GM18502 (cell line): ENCODE results near the gene CNIH4.
"Not testable (repeated sequence)": the region's sequence is repeated elsewhere in the genome, so short reads cannot be mapped to it uniquely, and the experiment has no call there.

Experiments used
- ATAC-seq: cut with Tn5 transposase; IDR thresholded peaks from one replicate; pipeline ENCODE4 v1.9.1; 2021; ENCODE audit warnings: mild to moderate bottlenecking; ENCODE audit not compliant: unreplicated experiment, poor library complexity

The CNIH4 gene

DNA sequence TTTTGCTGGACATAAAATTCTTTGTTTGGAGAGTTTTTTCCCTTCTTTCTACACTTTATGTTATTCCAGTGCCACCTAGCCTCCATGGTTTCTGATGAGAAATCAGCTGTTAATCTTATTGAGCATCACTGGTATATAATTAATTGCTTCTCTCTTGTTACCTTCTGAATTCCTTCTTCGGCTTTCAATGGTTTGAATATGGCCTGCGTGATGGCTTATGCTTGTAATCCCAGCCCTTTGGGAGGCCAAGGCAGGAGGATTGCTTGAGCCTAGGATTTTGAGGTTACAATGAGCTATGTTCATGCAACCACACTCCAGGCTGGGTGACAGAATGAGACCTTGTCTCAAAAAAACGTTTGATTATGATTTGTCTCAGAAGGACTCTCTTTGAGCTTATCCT lies 13.0 kb upstream of the CNIH4 start:
- no peak for ATAC-seq

DNA sequence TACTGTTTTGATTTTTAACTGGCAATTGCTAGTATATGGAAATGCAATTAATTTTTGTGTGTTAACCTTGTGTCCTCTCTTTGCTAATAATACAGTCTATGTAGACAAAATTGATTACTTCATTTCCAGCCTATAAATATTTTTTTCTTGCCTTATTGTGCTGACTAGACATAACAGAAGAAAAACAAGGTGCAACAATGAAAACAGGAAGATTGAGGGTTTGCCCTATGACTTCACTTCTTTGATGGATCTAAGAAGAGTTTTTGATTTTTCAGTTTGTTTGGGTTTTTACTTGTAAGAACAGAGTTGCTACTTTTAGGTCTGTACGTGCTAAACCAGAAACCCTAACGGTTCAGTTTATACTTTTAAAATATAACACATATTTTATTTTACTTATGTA lies 8.5 kb upstream of the CNIH4 start:
- ATAC-seq, result no peak

DNA sequence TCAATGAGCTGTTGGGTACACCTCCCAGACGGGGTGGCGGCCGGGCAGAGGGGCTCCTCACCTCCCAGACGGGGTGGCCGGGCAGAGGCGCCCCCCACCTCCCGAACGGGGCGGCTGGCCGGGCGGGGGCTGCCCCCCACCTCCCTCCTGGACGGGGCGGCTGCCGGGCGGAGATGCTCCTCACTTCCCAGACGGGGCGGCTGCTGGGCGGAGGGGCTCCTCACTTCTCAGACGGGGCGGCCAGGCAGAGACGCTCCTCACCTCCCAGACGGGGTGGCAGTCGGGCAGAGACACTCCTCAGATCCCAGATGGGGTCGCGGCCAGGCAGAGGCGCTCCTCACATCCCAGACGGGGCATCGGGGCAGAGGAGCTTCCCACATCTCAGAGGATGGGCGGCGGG lies 7.0 kb upstream of the CNIH4 start:
- ATAC-seq, result not testable (repeated sequence)

DNA sequence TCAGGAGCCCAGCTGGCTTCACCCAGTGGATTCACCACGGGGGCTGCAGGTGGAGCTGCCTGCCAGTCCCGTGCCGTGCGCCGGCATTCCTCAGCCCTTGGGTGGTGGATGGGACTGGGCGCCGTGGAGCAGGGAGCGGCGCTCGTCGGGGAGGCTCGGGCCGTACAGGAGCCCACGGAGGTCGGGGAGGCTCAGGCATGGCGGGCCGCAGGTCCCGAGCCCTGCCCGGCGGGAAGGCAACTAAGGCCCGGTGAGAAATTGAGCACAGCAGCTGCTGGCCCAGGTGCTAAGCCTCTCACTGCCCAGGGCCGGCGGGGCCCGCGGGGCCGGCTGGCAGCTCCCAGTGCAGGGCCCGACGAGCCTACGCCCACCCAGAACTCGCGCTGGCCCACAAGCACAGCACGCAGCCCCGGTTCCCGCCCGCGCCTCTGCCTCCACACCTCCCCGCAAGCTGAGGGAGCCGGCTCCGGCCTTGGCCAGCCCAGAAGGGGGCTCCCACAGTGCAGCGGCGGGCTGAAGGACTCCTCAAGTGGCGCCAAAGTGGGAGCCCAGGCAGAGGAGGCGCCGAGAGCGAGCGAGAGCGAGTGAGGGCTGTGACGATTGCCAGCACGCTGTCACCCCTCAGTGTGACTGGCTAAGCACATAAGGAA lies 4.1 kb upstream of the CNIH4 start:
- not testable (repeated sequence) for ATAC-seq

DNA sequence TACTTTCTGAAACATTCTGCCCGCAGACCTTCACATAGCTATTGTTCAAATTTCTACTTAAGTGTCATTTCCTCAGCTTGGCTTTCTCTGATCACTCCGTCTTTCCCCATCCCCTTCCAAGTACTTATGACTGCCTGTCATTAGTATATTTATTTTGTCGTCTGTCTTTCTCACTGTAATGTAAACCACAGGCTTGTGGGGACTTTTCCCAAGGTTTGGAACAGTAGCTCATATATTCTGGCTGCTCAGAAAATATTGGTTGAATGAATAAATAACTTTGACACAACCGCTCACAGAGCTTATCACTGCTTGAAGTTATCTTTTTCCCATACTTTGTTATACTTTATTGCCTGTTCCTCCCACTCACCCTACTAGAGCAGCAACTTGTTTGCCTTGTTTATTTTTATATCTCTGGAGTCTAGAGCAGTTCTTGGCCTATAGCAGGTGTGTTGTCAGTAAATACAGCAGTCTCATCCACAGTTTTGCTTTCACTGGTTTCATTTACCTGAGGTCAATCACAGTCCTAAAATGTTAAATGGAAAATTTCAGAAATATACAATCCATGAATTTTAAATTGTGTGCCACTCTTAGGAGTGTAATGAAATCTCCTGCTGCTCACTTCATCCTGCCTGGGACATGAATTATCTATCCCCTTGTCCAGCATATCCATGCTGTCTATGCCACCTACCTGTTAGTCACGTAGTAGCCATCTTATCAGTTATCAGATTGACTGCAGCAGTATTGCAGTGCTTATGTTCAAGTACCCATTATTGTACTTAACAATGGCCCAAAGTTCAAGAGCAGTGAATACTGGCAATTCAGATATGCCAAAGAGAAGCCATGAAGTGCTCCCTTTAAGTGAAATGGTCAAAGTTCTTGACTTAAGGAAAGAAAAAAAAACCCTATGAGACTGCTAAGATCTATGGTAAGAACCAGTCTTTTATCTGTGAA lies 2.4 kb upstream of the CNIH4 start:
- ATAC-seq, result no peak

DNA sequence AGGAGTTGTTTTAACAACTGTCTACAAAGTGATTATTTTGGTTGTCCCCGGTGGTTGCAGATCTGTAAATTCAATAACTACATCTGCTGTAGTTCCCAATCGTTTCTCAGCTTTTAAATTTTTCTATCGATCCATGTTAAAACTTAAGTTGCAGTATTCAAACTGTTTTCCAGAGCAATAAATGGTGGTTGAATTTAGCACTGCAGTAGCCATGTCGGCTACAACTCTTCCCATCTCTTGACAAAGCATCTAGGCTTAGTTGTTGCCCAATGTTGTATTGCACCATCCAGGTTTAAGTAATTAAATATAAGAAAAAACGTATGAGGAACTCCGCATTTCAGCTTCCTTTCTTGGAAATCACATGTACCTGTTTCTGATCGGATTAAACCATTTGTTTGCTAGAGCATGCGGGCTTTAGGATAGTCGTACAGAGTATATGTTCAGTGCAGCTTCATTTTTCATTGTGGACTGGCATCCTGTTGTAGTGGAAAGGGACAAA lies 996 bp downstream of the CNIH4 start:
- ATAC-seq, result no peak

DNA sequence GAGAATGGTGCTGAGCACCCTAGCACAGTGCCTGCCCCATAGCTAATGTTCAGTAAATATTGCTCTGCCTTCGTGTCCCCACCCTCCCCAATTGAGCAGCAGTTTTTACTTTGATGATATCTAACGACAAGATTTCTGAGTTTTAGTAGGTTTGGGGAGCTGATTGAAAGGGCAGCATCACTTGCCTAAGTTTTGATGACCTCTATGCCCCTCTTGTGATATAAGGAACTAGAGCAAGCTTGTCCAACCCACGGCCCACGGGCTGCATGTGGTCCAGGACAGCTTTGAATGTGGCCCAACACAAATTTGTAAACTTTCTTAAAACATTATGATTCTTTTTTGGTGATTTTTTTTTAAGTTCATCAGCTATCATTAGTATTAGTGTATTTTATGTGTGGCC lies 1.6 kb downstream of the CNIH4 start:
- no peak for ATAC-seq

DNA sequence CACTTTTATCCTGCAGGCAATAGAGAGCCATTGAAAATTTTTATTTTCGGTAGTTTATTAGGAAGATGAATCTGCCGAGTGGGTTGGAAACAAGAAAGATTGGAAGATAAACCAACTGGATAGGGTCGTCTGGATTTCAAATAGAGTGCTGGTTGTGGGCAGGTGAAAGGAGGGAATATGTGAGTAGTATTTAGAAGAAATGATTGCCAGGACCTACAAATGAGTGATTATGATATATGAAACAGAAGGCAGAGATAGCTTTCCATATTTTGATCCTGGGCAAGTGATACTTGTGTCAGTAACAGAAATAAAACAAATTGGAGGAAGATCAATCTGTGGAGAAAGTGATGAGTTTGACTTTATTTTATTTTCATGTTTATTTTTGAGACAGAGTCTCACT lies 2.5 kb downstream of the CNIH4 start:
- ATAC-seq, result no peak

DNA sequence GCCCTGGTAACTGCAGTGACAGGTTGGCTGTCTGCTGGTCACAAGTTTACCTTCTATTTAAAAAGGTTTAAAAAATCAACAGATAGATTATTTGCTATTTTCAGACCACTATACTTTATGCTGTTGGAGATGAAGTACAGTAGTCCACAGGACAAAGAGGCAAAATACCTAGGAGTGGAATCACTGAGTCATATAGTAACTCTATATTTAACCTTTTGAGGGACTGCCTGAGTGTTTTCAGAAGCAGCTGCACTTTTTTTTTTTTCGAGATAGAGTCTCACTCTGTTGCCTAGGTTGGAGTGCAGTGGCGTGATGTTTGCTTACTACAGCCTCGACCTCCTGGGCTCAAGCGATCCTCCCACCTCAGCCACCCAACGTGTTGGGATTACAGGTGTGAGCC lies 11.7 kb downstream of the CNIH4 start:
- ATAC-seq, result peak; percentile 86

DNA sequence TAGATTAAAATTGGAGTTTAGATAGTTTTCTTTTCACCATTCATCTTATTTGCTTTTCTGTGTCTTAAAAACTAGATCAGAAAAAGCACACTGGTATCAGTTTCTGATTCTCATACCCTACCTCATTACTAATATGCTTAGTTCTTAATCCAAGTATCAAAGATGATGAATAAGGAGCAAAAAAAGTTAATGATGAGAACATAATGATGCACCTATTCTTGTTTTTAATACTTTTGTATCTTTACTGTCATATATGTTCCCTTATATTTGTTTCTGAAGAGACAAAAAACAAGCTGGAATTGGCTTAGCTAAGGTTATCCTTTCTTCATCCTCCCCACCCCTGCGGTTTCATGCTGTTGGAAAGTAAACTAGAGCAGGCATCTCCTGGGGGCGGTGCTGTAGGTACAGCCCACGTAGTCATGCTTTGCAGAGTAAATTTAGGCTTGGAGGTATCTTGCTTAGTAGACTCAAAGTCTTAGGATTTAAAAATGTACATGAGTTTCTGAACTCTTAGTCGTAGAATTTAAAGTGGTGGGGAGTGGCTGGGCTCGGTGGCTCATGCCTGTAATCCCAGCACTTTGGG lies 16.4 kb downstream of the CNIH4 start:
- no peak for ATAC-seq

DNA sequence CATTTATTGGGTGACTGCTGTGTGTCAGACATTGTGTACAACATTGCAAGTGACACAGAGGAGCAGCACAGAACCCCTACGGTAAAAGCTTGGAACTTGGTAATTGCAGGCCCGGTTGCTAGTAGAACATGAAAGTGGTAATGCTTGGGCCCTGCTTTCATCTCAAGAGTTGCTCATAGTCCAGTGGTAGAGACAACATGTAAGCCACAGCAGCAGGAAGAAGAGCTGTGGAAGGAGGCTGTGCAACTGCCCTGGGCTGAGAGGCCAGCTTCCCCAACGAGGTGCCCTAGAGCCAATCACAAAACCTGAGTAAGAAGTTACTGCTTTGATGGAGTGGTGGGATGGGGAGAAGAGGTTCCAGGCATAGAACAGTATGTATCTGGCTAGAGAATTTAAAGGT lies 18.4 kb downstream of the CNIH4 start:
- no peak for ATAC-seq

DNA sequence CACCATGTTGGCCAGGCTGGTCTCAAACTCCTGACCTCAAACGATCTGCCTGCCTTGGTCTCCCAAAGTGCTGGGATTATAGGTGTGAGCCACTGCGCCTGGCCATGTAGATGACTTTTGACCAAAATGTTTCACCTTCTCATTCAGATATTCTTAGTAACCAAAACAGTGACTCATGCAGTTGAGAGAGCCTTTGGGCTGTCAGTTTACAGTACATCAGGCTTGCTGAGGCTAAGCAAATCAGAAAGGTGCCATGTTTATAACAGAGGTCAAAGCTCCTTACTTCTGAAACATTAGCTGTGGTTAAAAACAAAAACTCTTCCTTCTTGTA lies 21.0 kb downstream of the CNIH4 start:
- ATAC-seq, result peak; percentile 54

DNA sequence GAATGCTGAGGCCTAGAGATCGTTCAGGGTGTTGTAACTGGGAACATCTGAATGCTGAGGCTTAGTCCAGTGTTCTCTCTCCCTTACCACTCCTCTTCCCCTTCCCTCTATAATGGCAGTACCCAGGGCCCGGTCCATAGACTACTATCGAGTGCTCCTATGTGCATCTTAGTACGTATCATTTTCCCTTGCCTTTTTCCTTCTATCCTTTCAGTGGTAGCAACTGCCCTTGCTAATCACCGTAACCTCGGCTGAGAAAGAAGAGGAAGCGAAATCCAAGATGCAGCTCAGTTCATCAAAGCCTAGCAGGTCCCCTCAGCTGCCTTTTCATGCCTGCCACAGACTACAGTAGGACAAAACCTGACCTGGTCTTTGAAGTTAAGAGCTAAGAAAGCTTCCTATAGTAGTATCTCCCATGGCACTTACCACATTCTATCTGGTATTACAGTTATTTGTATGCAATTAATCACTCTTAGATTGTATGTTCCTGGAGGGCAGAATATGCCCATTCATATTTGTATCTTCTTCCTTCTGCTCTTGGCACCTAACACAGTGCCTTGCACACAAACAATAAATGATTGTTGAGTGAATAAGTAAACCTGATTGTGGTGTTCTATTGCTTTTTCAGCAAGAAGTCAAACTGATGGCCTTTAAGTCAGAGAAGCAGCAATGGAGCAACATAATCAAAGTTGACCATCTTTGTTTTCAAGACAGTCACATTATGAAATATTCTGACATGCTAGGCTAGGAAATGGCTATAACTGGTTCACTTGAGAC lies 22.4 kb downstream of the CNIH4 start:
- no peak for ATAC-seq

DNA sequence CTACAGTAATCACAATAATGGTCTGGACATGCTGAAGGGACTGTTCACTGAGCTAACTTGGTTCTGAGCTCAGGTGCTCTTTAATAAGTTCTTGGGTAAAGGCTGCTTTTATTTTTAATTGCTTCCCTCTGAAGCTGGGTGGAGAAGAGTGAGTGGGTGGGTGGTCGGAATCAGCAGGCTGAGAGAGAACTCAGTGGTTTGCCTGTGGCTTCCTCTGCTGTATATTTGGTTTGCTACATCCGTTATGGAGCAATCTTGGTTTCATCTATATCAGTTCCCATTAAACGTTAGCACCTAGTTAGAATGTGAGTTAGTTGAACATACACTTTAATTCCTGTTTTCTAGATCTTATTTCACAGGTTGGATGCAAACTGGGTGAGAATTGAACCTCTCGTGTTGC lies 23.3 kb downstream of the CNIH4 start:
- peak; percentile 75 for ATAC-seq

DNA sequence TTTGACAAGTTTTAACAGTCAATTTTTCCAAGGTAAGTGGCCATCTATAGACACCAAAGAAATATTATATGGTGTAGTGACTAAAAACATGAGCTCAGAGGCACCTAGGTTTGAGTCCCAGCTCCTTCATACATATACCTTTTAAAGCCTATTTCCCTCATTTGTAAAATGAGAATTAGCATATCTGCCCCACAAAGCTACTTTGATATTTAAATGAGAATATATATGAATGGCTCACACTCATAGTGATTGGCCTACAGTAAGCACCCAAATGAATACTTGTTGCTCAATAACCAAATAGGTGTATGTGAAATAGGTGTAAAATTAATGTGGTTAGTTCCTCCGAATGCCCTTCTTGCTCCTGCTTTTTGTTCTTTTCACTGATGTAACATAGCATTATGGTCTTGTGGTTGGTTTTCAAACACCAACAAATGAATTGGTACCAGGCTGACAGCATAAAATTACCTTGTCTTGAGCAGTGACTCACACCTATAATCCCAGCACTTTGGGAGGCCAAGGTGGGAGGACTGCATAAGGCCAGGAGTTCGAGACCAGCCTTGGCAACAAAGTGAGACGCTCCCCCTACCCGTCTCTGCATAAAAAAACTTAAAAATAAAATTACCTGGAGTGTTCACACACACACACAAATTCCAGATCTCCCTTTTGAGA lies 25.3 kb downstream of the CNIH4 start:
- ATAC-seq, result no peak

DNA sequence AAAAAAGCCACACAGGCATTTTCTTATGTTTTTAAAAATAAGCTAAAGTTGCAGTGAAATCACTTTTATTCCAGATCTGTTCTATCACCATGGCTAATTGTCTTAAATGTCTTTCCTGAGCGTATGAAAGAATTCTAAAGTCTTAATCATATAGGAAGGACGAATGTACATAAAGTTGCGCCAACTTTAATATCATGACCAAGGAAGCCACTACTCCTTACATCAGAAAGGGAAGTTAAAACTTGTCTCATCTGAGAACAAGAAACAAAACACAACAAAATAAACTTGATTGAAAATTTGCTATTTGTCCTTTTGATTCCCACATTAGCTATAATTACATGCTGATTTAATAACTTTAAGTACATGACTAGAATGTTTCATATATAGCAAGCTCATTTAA lies 26.5 kb downstream of the CNIH4 start:
- no peak for ATAC-seq

DNA sequence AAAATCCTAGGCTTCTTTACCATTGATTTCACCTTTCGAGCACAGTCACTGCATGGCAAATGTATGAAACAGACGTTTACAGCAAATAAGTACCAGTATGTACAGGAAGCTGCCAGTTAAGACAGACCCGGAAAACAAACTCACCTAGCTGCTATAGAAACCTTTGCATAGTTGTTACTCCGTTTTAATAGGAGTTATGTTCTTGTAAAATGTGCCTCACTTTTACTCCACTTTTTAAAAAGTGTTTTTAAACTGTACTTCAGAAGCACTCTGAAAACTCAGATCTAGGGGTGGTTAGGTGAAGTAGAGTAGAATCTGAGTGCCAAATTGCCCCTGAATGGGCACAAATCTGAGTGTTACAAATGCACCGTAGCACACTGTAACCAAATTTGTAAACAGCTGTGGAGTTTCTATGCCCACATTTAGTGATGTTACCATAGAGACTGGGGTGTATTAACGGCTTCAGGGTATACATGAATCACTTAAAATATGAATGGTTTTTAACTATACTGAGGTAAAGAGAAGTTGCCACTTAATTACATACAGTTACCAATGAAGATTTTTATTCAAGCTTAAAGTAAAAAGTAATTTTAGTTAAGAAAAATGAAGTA lies 30.7 kb downstream of the CNIH4 start:
- ATAC-seq, result no peak

DNA sequence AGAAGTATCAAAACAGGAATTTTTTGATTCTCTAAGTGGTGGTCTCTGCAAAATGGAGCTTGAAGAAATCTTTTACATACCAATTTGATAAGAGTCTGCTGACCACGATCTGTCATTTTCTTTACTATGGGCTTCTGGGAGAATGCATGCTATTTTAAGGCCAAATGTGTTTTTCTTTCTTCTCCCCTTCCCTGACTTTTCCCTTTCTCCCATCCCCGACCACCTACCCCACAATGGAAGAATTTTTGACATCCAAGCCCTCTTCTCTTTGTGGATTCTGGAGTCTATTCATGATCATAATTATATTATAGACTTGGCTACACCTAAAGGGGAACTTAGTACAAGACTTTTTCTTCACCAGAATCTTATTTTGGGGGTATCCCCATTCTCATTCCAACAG lies 31.3 kb downstream of the CNIH4 start:
- ATAC-seq, result no peak

DNA sequence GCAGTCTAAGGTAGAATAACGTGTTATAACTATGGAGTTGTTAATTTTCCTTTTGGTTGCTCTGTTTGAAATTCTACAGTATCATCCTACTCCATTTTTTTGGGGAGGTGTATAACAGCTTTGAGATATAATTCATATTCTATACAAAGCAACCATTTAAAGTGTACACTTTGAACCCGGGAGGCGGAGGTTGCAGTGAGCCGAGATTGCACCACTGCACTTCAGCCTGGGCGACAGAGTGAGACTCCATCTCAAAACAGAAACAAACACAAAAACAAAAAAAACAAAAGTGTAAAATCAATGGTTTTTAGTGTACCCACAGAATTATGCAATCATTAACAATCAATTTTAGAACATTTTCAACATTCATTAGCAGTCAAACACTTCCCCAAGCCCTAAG lies 33.8 kb downstream of the CNIH4 start:
- no peak for ATAC-seq
